ENCODE data around the gene RGP1.

RGP1 gene

DNA sequence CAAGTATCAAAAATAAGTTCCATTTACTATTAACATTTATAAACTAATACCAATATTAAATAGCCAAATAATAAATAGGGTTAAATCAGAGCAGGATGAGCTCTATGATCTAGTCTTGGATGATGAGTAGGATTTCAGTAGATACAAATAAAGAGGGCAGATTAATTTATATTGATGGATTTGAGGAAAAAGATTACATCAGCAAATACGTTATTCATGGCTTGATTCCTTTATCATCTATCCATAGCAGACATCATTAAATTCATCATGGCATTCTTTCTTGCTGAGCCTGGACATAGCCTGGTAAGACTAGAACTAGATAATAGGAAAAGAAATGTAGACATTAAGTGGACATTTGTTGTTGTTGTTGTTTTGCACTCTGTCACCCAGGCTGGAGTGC is 18.4 kb downstream of the RGP1 start:
- Histone ChIP-seq H4K20me1 (ENCODE audit: control insufficient read depth, insufficient read depth, low read depth, low read length) (no peaks in the 10 kb centered on the region), H3K79me2 (ENCODE audit: control insufficient read depth, low read length) (no peaks in the 10 kb centered on the region; the same call in none of the 2 replicates), H3K4me3 (ENCODE audit: low read length) (no peak overlapping the region), H3K9me2 (replicated peaks; ENCODE audit: control insufficient read depth, low read length) (no peaks in the 10 kb centered on the region), H3K27ac (ENCODE audit: low read depth, low read length) (no peak overlapping the region), H3K36me3 (ENCODE audit: control insufficient read depth, low read length) (no peaks in the 10 kb centered on the region), H3K9me3 (ENCODE audit: control insufficient read depth, insufficient read depth, low read length) (no peaks in the 10 kb centered on the region), H3F3A (ENCODE audit: control insufficient read depth, insufficient read depth) (peaks cover 4% of the 10 kb centered on the region; the same call in 1 of the 2 replicates), H3K4me1 (ENCODE audit: control insufficient read depth, low read length) (peaks cover 13% of the 10 kb centered on the region), H3K4me2 (ENCODE audit: low read length) (no peak overlapping the region), H3K27me3 (ENCODE audit: control insufficient read depth, low read length) (no peaks in the 10 kb centered on the region)
- TF ChIP-seq, protein P1, sequence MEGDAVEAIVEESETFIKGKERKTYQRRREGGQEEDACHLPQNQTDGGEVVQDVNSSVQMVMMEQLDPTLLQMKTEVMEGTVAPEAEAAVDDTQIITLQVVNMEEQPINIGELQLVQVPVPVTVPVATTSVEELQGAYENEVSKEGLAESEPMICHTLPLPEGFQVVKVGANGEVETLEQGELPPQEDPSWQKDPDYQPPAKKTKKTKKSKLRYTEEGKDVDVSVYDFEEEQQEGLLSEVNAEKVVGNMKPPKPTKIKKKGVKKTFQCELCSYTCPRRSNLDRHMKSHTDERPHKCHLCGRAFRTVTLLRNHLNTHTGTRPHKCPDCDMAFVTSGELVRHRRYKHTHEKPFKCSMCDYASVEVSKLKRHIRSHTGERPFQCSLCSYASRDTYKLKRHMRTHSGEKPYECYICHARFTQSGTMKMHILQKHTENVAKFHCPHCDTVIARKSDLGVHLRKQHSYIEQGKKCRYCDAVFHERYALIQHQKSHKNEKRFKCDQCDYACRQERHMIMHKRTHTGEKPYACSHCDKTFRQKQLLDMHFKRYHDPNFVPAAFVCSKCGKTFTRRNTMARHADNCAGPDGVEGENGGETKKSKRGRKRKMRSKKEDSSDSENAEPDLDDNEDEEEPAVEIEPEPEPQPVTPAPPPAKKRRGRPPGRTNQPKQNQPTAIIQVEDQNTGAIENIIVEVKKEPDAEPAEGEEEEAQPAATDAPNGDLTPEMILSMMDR (IDR thresholded peaks at IDR 0.05; ENCODE audit: low read depth, low read length, poor library complexity, severe bottlenecking): no peak
- no peak for TF ChIP-seq EZH2phosphoT487 (IDR thresholded peaks at IDR 0.05; ENCODE audit: borderline replicate concordance, low read length)

DNA sequence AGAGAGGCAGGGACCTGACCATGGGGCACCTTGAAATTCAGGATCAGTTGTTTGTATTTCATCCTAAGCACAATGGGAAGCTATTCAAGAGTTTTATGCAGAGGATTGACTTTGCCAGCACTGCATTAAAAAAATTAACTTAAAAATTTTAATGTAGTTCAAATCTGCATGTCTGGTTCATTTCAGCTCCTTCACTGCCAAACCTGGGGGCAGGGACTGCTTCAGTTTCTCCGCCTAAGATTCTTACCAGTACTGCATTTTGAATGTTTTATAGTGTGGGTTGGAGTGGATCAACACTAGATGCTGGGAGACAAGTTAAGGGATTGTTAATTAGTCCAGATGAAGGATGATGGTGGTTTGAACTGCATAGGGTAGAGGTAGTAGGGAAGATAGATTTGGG is 20.7 kb downstream of the RGP1 start:
- peaks cover 7% of the 10 kb centered on the region for H3K4me1 ChIP-seq (ENCODE audit: control insufficient read depth, low read length)
- H3K36me3 ChIP-seq (ENCODE audit: control insufficient read depth, low read length): no peaks in the 10 kb centered on the region
- H3K4me3 ChIP-seq (ENCODE audit: low read length): no peak overlapping the region
- no peak overlapping the region for H3K27ac ChIP-seq (ENCODE audit: low read depth, low read length)
- no peaks in the 10 kb centered on the region for H3K27me3 ChIP-seq (ENCODE audit: control insufficient read depth, low read length)
- no peak overlapping the region for H3K4me2 ChIP-seq (ENCODE audit: low read length)
- H3F3A ChIP-seq (ENCODE audit: control insufficient read depth, insufficient read depth): no peaks in the 10 kb centered on the region; the same call in 1 of the 2 replicates
- no peaks in the 10 kb centered on the region for H4K20me1 ChIP-seq (ENCODE audit: control insufficient read depth, insufficient read depth, low read depth, low read length)
- H3K79me2 ChIP-seq (ENCODE audit: control insufficient read depth, low read length): no peaks in the 10 kb centered on the region; the same call in 1 of the 2 replicates
- no peaks in the 10 kb centered on the region for H3K9me3 ChIP-seq (ENCODE audit: control insufficient read depth, insufficient read depth, low read length)
- no peaks in the 10 kb centered on the region for H3K9me2 ChIP-seq (replicated peaks; ENCODE audit: control insufficient read depth, low read length)
- no peak for TF ChIP-seq EZH2phosphoT487 (IDR thresholded peaks at IDR 0.05; ENCODE audit: borderline replicate concordance, low read length)
- TF ChIP-seq, protein P1 (IDR thresholded peaks at IDR 0.05; ENCODE audit: low read depth, low read length, poor library complexity, severe bottlenecking): no peak

DNA sequence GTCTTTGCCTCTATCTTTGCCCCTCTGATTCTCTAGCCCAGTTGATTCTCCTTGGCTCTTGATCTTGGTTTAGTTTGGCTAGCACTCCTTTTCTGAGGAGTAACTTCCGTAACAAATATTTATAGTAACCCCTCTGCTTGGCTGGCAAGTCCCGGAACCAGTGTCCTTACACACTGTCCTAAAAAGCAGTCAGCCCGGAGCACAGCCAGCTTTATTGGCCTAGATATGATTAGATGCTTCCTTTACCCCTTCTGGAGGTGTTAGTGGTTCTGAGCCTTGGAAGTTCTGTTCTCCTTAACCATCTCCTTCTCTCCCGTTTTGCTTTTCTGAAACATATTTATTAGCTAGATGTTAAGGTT is 22.0 kb downstream of the RGP1 start:
- no peaks in the 10 kb centered on the region for H3K9me2 ChIP-seq (replicated peaks; ENCODE audit: control insufficient read depth, low read length)
- no peaks in the 10 kb centered on the region for H4K20me1 ChIP-seq (ENCODE audit: control insufficient read depth, insufficient read depth, low read depth, low read length)
- H3K27me3 ChIP-seq (ENCODE audit: control insufficient read depth, low read length): no peaks in the 10 kb centered on the region
- no peak overlapping the region for H3K4me3 ChIP-seq (ENCODE audit: low read length)
- H3K79me2 ChIP-seq (ENCODE audit: control insufficient read depth, low read length): no peaks in the 10 kb centered on the region
- H3K9me3 ChIP-seq (ENCODE audit: control insufficient read depth, insufficient read depth, low read length): no peaks in the 10 kb centered on the region
- no peak for TF ChIP-seq EZH2phosphoT487 (IDR thresholded peaks at IDR 0.05; ENCODE audit: borderline replicate concordance, low read length)
- TF ChIP-seq, protein P1 (IDR thresholded peaks at IDR 0.05; ENCODE audit: low read depth, low read length, poor library complexity, severe bottlenecking): no peak
- H3K4me1 ChIP-seq (ENCODE audit: control insufficient read depth, low read length): peaks cover 14% of the 10 kb centered on the region
- H3F3A ChIP-seq (ENCODE audit: control insufficient read depth, insufficient read depth): no peaks in the 10 kb centered on the region; the same call in 1 of the 2 replicates
- H3K4me2 ChIP-seq (ENCODE audit: low read length): no peak overlapping the region
- no peaks in the 10 kb centered on the region; the same call in 1 of the 2 replicates for H3K36me3 ChIP-seq (ENCODE audit: control insufficient read depth, low read length)
- H3K27ac ChIP-seq (ENCODE audit: low read depth, low read length): no peak overlapping the region

All from DOHH2 (cell line).